Loucy (cell line): ENCODE results near the gene RHEX.

Experiments used
- H2AFZ ChIP-seq: fragments of 200-600 bp; sonication (generic); 2 replicates; pipeline ENCODE4 v1.6.0; 2016; ENCODE audit warnings: antibody characterized with exemption, mild to moderate bottlenecking, low read length, moderate library complexity
- H3F3A ChIP-seq: fragments of 200-600 bp; 2 replicates; pipeline ENCODE4 v1.6.0; 2016; ENCODE audit warnings: antibody characterized with exemption, low read depth, mild to moderate bottlenecking
- H3K27me3 ChIP-seq: fragments of 200-600 bp; sonication (generic); 2 replicates; pipeline ENCODE4 v1.6.1; 2014; ENCODE audit warnings: low read length, mild to moderate bottlenecking; ENCODE audit not compliant: insufficient read depth, poor library complexity, severe bottlenecking
- H3K36me3 ChIP-seq: fragments of 200-600 bp; sonication (generic); 2 replicates; pipeline ENCODE4 v1.6.1; 2016; ENCODE audit warnings: low read length; ENCODE audit not compliant: insufficient read depth
- H3K4me1 ChIP-seq: fragments of 200-600 bp; sonication (generic); 2 replicates; pipeline ENCODE4 v1.5.1; 2014; ENCODE audit warnings: low read length, mild to moderate bottlenecking; ENCODE audit not compliant: insufficient read depth, poor library complexity, severe bottlenecking
- H3K4me2 ChIP-seq: fragments of 200-600 bp; sonication (generic); 2 replicates; pipeline ENCODE4 v1.6.0; 2014; ENCODE audit warnings: antibody characterized with exemption, low read length, low read depth, mild to moderate bottlenecking; ENCODE audit not compliant: poor library complexity, severe bottlenecking
- H3K4me3 ChIP-seq: fragments of 200-600 bp; sonication (generic); 2 replicates; pipeline ENCODE4 v1.5.1; 2014; ENCODE audit warnings: low read length, mild to moderate bottlenecking, mixed read lengths; ENCODE audit not compliant: poor library complexity, severe bottlenecking
- H3K79me2 ChIP-seq: fragments of 200-600 bp; sonication (generic); 2 replicates; pipeline ENCODE4 v1.6.1; 2014; ENCODE audit warnings: low read length; ENCODE audit not compliant: insufficient read depth
- H3K9ac ChIP-seq: fragments of 200-600 bp; sonication (generic); 2 replicates; pipeline ENCODE4 v1.6.0; 2014; ENCODE audit warnings: mild to moderate bottlenecking, low read depth, low read length, moderate library complexity; ENCODE audit not compliant: poor library complexity, severe bottlenecking
- H3K9me2 ChIP-seq: fragments of 200-600 bp; sonication (generic); replicated peaks from 2 replicates; pipeline ENCODE4 v1.6.1; 2016; ENCODE audit warnings: low read depth, low read length, mixed read lengths
- H3K9me3 ChIP-seq: fragments of 200-600 bp; sonication (generic); 2 replicates; pipeline ENCODE4 v1.6.1; 2014; ENCODE audit warnings: mild to moderate bottlenecking, antibody characterized with exemption, low read length, low read depth; ENCODE audit not compliant: insufficient read depth
- H4K20me1 ChIP-seq: fragments of 200-600 bp; sonication (generic); 2 replicates; pipeline ENCODE4 v1.6.0; 2014; ENCODE audit warnings: antibody characterized with exemption, low read length, mild to moderate bottlenecking; ENCODE audit not compliant: insufficient read depth, poor library complexity, severe bottlenecking
- EZH2phosphoT487 ChIP-seq: fragments of 200-600 bp; IDR thresholded peaks from 2 replicates; pipeline ENCODE4 v1.6.1; 2018; ENCODE audit warnings: antibody characterized with exemption, mild to moderate bottlenecking, moderate library complexity, borderline replicate concordance
- TF ChIP-seq, protein P1 (sequence below): fragments of 200-600 bp; sonication (generic); conservative IDR thresholded peaks from 2 replicates; pipeline ENCODE4 v1.5.1; 2014; ENCODE audit warnings: mild to moderate bottlenecking, antibody characterized with exemption, low read length

RHEX gene

DNA sequence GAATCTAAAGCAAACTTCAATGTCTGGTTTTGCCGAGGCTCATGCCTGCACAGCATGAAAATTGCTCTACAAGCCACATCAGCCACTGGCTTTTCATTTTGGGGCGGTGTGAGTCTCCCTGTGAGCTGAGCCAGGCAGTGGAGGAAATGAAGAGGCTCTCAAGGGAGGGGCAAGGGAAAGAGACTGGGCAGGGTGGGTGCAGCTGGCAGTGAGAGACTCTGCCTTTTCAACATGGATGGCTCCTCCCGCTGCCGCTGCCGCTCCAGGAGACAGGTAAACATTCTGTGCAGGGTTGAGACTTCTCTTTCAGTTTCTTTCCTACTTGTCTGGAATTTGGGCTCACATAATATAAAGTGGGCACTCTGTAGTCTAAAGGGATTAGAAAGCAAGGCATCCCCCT is 17.9 kb upstream of the RHEX start:
- H3K9me3 ChIP-seq: no peaks in the 10 kb centered on the region; the same call in 1 of the 2 replicates
- peak overlapping the region; percentile 61 for H2AFZ ChIP-seq
- peak overlapping the region; percentile 83 for H3K9ac ChIP-seq
- H4K20me1 ChIP-seq: no peaks in the 10 kb centered on the region
- no peaks in the 10 kb centered on the region for H3K9me2 ChIP-seq
- 0 out of 2 replicates have a peak, but pooled peaks cover 5% of the 10 kb centered on the region for H3F3A ChIP-seq
- peak overlapping the region; percentile 88 for H3K4me3 ChIP-seq
- H3K36me3 ChIP-seq: no peaks in the 10 kb centered on the region
- peaks cover 69% of the 10 kb centered on the region for H3K4me1 ChIP-seq
- peak overlapping the region; percentile 75 for H3K4me2 ChIP-seq
- H3K79me2 ChIP-seq: peaks cover 63% of the 10 kb centered on the region
- TF ChIP-seq EZH2phosphoT487: no peak
- TF ChIP-seq, protein P1, sequence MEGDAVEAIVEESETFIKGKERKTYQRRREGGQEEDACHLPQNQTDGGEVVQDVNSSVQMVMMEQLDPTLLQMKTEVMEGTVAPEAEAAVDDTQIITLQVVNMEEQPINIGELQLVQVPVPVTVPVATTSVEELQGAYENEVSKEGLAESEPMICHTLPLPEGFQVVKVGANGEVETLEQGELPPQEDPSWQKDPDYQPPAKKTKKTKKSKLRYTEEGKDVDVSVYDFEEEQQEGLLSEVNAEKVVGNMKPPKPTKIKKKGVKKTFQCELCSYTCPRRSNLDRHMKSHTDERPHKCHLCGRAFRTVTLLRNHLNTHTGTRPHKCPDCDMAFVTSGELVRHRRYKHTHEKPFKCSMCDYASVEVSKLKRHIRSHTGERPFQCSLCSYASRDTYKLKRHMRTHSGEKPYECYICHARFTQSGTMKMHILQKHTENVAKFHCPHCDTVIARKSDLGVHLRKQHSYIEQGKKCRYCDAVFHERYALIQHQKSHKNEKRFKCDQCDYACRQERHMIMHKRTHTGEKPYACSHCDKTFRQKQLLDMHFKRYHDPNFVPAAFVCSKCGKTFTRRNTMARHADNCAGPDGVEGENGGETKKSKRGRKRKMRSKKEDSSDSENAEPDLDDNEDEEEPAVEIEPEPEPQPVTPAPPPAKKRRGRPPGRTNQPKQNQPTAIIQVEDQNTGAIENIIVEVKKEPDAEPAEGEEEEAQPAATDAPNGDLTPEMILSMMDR: no peak
- no peaks in the 10 kb centered on the region for H3K27me3 ChIP-seq

DNA sequence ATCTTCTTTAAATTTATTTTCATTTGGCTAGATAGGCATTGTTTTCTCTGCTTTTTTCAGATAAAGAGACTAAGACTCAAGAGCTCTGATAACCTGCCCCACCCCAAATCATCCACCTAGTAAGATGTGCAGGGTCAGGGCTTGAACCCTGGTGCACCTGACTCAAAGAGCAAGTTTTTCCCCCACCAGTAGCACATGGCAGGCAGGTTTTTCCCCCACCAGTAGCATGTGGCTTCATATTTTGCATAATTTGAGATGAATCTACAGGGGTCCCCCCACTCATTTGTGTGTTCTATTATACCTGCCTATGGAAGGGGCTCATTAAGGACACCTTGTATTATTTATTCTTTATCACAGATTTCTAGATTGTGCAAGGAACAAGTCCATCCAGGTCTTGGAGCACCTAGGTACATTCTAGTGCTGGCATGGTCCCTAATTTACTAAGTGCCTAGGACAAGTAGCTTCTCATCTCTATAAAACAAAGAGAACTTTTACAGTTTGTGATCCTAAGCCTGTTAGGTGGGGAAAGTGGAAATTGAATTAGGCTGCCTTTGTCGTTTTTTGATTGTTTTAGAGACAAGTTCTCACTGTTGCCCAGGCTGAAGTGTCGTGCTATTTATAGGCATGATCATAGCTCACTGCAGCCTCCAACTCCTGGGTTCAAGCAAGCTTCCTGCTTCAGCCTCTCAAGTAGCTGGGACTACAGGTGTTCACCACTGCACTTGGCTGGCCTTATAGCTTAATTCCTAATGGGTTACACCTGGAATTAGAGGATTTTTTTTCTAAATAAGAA is 16.1 kb upstream of the RHEX start:
- H3K4me3 ChIP-seq: peak overlapping the region; percentile 88
- no peaks in the 10 kb centered on the region for H3K27me3 ChIP-seq
- H3K79me2 ChIP-seq: peaks cover 82% of the 10 kb centered on the region
- TF ChIP-seq, protein P1: no peak
- no peak for TF ChIP-seq EZH2phosphoT487
- H4K20me1 ChIP-seq: peaks cover 3% of the 10 kb centered on the region
- H3K4me1 ChIP-seq: peaks cover 70% of the 10 kb centered on the region
- H2AFZ ChIP-seq: 0 out of 2 replicates have a peak overlapping the region, but pooled peaks have one; percentile 0
- 0 out of 2 replicates have a peak, but pooled peaks cover 5% of the 10 kb centered on the region for H3F3A ChIP-seq
- no peaks in the 10 kb centered on the region for H3K36me3 ChIP-seq
- no peaks in the 10 kb centered on the region for H3K9me2 ChIP-seq
- no peaks in the 10 kb centered on the region; the same call in 1 of the 2 replicates for H3K9me3 ChIP-seq
- peak overlapping the region; percentile 83 for H3K9ac ChIP-seq
- peak overlapping the region; percentile 75 for H3K4me2 ChIP-seq

DNA sequence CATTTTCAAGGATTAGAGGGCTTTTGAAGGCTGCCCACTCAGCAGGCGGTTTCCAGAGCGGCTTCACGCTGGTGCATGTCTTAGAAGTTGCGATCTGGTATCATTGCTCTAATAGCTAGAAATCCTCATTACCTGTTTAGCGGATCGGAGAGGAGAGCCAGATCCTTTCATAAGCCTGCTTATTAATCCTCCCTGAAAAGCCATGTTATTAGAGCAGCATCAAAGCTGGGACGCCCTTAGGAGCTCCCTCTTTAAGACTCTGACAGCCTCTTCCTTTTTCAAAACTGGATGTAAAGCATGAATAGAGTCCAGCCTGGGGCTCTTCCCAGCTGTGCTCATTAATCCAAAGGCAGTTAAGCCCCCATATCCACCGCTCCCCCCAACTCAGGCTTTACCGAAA is 15.4 kb upstream of the RHEX start:
- no peaks in the 10 kb centered on the region for H3K36me3 ChIP-seq
- H3K4me2 ChIP-seq: peak overlapping the region; percentile 75
- 0 out of 2 replicates have a peak, but pooled peaks cover 5% of the 10 kb centered on the region for H3F3A ChIP-seq

More for the DNA sequence above, 15.4 kb upstream of the RHEX start:
- Histone ChIP-seq H3K79me2 (peaks cover 87% of the 10 kb centered on the region), H3K4me3 (peak overlapping the region; percentile 88), H3K9ac (peak overlapping the region; percentile 83), H3K9me2 (no peaks in the 10 kb centered on the region), H3K27me3 (no peaks in the 10 kb centered on the region), H3K9me3 (no peaks in the 10 kb centered on the region; the same call in 1 of the 2 replicates), H4K20me1 (peaks cover 3% of the 10 kb centered on the region), H2AFZ (no peak overlapping the region), H3K4me1 (peaks cover 63% of the 10 kb centered on the region)
- no peak for TF ChIP-seq EZH2phosphoT487
- TF ChIP-seq, protein P1: no peak
